ENCODE measurements around the gene TUT1. TPM values are rescaled to one million over a fixed set of nuclear protein-coding genes. Genes with fewer than 3 reads are reported as not detected.
"Not testable (repeated sequence)": the region's sequence is repeated elsewhere in the genome, so short reads cannot be mapped to it uniquely, and the experiment has no call there.

TUT1 gene
- total RNA-seq, 2 experiments from 2014 or later, result 32.5 to 36.0 TPM

- DNase-seq; H3K27ac Mint-ChIP-seq; H3K9me3 Mint-ChIP-seq (ENCODE audit: low read depth); H3K4me3 Mint-ChIP-seq; ATAC-seq; H3K27me3 Mint-ChIP-seq: not testable (repeated sequence)
- H3K36me3 Mint-ChIP-seq (ENCODE audit: low read depth), result peaks cover 13% of the 10 kb centered on the region
- peaks cover 71% of the 10 kb centered on the region for H3K4me1 Mint-ChIP-seq
- POLR2A ChIA-PET, result interaction anchor here (0.6 kb wide), 1 partner anchor 291 kb away, joined by 4 read pairs; no protein-coding TSS in a partner anchor
- intact Hi-C loops (cut with DNase I, micrococcal nuclease), result loop anchor here in 1 of 2 experiments (10.0 kb wide), 1 partner anchor 1566 kb away; no protein-coding TSS in a partner anchor
- CTCF ChIA-PET, result interaction anchor here (0.9 to 7.4 kb wide), 7 partner anchors 8 to 126 kb away, joined by 3 to 42 read pairs (median 4); no protein-coding TSS in a partner anchor
These were observed 40.8 kb downstream of the TUT1 start for GRCh38 chr11:62550478-62550877.

GRCh38 chr11:62548545-62549335 is 42.6 kb downstream of the TUT1 start:
- Mint-ChIP-seq H3K27ac (no peak overlapping the region), H3K36me3 (ENCODE audit: low read depth) (peaks cover 3% of the 10 kb centered on the region), H3K4me1 (peaks cover 70% of the 10 kb centered on the region), H3K27me3 (peaks cover 5% of the 10 kb centered on the region), H3K9me3 (ENCODE audit: low read depth) (no peaks in the 10 kb centered on the region), H3K4me3 (no peak overlapping the region)
- no peak for DNase-seq
- intact Hi-C loops (cut with DNase I, micrococcal nuclease), result no loop called here
- POLR2A ChIA-PET, result interaction anchor here (1.0 kb wide), 1 partner anchor 8 kb away, joined by 3 read pairs; no protein-coding TSS in a partner anchor
- CTCF ChIA-PET, result interaction anchor here (0.7 to 7.4 kb wide), 3 partner anchors 8 to 124 kb away, joined by 3 to 42 read pairs (median 6); no protein-coding TSS in a partner anchor
- no peak for ATAC-seq

GRCh38 chr11:62547691-62548281 is 43.5 kb downstream of the TUT1 start:
- no peak for ATAC-seq
- ChIA-PET CTCF (interaction anchor here (0.6 to 1.5 kb wide), 4 partner anchors 9 to 284 kb away, joined by 3 to 6 read pairs (median 4); partner anchors contain the start of gene STX5), POLR2A (interaction anchor here (0.6 to 1.3 kb wide), 5 partner anchors 9 to 613 kb away, joined by 3 to 8 read pairs (median 3); no protein-coding TSS in a partner anchor)
- no peak overlapping the region for H3K27ac Mint-ChIP-seq
- peaks cover 1% of the 10 kb centered on the region for H3K36me3 Mint-ChIP-seq (ENCODE audit: low read depth)
- H3K27me3 Mint-ChIP-seq, result peaks cover 5% of the 10 kb centered on the region
- peaks cover 70% of the 10 kb centered on the region for H3K4me1 Mint-ChIP-seq
- H3K4me3 Mint-ChIP-seq, result peak overlapping the region; percentile 51
- no peaks in the 10 kb centered on the region for H3K9me3 Mint-ChIP-seq (ENCODE audit: low read depth)
- DNase-seq, result no peak
- intact Hi-C loops (cut with DNase I, micrococcal nuclease), result no loop called here

GRCh38 chr11:62546929-62547625 is 44.2 kb downstream of the TUT1 start:
- no peaks in the 10 kb centered on the region for H3K9me3 Mint-ChIP-seq (ENCODE audit: low read depth)
- H3K4me1 Mint-ChIP-seq, result peaks cover 69% of the 10 kb centered on the region
- ATAC-seq (no peak), DNase-seq (no peak)
- peak overlapping the region; percentile 52 for H3K4me3 Mint-ChIP-seq
- no peak overlapping the region for H3K27ac Mint-ChIP-seq
- H3K27me3 Mint-ChIP-seq, result peaks cover 5% of the 10 kb centered on the region
- CTCF ChIA-PET, result interaction anchor here (0.6 to 1.5 kb wide), 3 partner anchors 9 to 122 kb away, joined by 3 to 4 read pairs (median 4); partner anchors contain the start of gene TUT1
- peaks cover 1% of the 10 kb centered on the region for H3K36me3 Mint-ChIP-seq (ENCODE audit: low read depth)
- intact Hi-C loops (cut with DNase I, micrococcal nuclease), result no loop called here
- POLR2A ChIA-PET, result interaction anchor here (0.6 to 1.3 kb wide), 4 partner anchors 10 to 612 kb away, joined by 3 to 8 read pairs (median 4); no protein-coding TSS in a partner anchor

- Mint-ChIP-seq H3K9me3 (ENCODE audit: low read depth) (no peaks in the 10 kb centered on the region), H3K4me1 (peaks cover 69% of the 10 kb centered on the region), H3K4me3 (peak within 1 kb of the TSS; percentile 83), H3K36me3 (ENCODE audit: low read depth) (peaks cover 1% of the 10 kb centered on the region), H3K27me3 (peaks cover 5% of the 10 kb centered on the region), H3K27ac (peak within 1 kb of the TSS; percentile 70)
- ChIA-PET POLR2A (interaction anchor here (1.0 to 1.3 kb wide), 3 partner anchors 11 to 295 kb away, joined by 3 to 8 read pairs (median 4); no protein-coding TSS in a partner anchor), CTCF (interaction anchor here (0.6 to 1.1 kb wide), 3 partner anchors 10 to 118 kb away, joined by 3 to 4 read pairs (median 3); partner anchors contain the start of gene TUT1)
- ATAC-seq, result peak; percentile 45
- DNase-seq, result peak; percentile 85
- intact Hi-C loops (cut with DNase I, micrococcal nuclease), result no loop called here
These were observed 44.9 kb downstream of the TUT1 start, which contains the start of gene AHNAK for GRCh38 chr11:62546244-62546928. AHNAK (minus strand) TSS chr11:62546806; CDS start chr11:62536098, 10,708 bp downstream.

- Mint-ChIP-seq H3K27me3 (peaks cover 5% of the 10 kb centered on the region), H3K27ac (peak overlapping the region; percentile 70), H3K4me3 (peak overlapping the region; percentile 83), H3K9me3 (ENCODE audit: low read depth) (no peaks in the 10 kb centered on the region), H3K36me3 (ENCODE audit: low read depth) (peaks cover 1% of the 10 kb centered on the region), H3K4me1 (peaks cover 69% of the 10 kb centered on the region)
- ATAC-seq (peak; percentile 16), DNase-seq (peak; percentile 74)
- CTCF ChIA-PET, result interaction anchor here (0.6 to 4.6 kb wide), 3 partner anchors 118 to 151 kb away, joined by 3 to 60 read pairs (median 3); no protein-coding TSS in a partner anchor
- POLR2A ChIA-PET, result interaction anchor here (1.0 to 2.8 kb wide), 2 partner anchors 12 to 28 kb away, joined by 3 to 16 read pairs; partner anchors contain the start of gene EEF1G
- intact Hi-C loops (cut with DNase I, micrococcal nuclease), result no loop called here
These were observed 45.7 kb downstream of the TUT1 start for GRCh38 chr11:62545437-62546243.

- H3K4me1 Mint-ChIP-seq, result peaks cover 68% of the 10 kb centered on the region
- peak; percentile 52 for DNase-seq
- H3K36me3 Mint-ChIP-seq (ENCODE audit: low read depth), result peaks cover 1% of the 10 kb centered on the region
- peak overlapping the region; percentile 83 for H3K4me3 Mint-ChIP-seq
- POLR2A ChIA-PET, result interaction anchor here (0.5 to 2.8 kb wide), 3 partner anchors 9 to 29 kb away, joined by 3 to 16 read pairs (median 3); partner anchors contain the start of gene EEF1G
- intact Hi-C loops (cut with DNase I, micrococcal nuclease), result loop anchor here (5.0 kb wide), 4 partner anchors 48 to 163 kb away; no protein-coding TSS in a partner anchor
- ATAC-seq, result no peak
- no peaks in the 10 kb centered on the region for H3K9me3 Mint-ChIP-seq (ENCODE audit: low read depth)
- peaks cover 5% of the 10 kb centered on the region for H3K27me3 Mint-ChIP-seq
- peak overlapping the region; percentile 70 for H3K27ac Mint-ChIP-seq
- CTCF ChIA-PET, result interaction anchor here (0.6 to 4.6 kb wide), 8 partner anchors 8 to 121 kb away, joined by 3 to 60 read pairs (median 10); partner anchors contain the start of gene TUT1
These were observed 46.5 kb downstream of the TUT1 start for GRCh38 chr11:62544581-62545436.

- Mint-ChIP-seq H3K9me3 (ENCODE audit: low read depth) (no peaks in the 10 kb centered on the region), H3K27me3 (peaks cover 5% of the 10 kb centered on the region), H3K36me3 (ENCODE audit: low read depth) (peaks cover 1% of the 10 kb centered on the region), H3K4me3 (peak overlapping the region; percentile 83), H3K4me1 (peaks cover 75% of the 10 kb centered on the region), H3K27ac (peak overlapping the region; percentile 58)
- intact Hi-C loops (cut with DNase I, micrococcal nuclease), result loop anchor here (1.0 to 5.0 kb wide), 6 partner anchors 12 to 162 kb away; no protein-coding TSS in a partner anchor
- ATAC-seq (no peak), DNase-seq (no peak)
- ChIA-PET CTCF (interaction anchor here (0.6 to 4.6 kb wide), 21 partner anchors 7 to 231 kb away, joined by 3 to 60 read pairs (median 5); partner anchors contain the start of genes TUT1 and ZBTB3), POLR2A (interaction anchor here (0.5 to 2.8 kb wide), 6 partner anchors 8 to 119 kb away, joined by 3 to 26 read pairs (median 4); partner anchors contain the start of gene TUT1)
These were observed 47.5 kb downstream of the TUT1 start for GRCh38 chr11:62543680-62544444.
